Mucosa of rectum (tissue), 2 donors: ENCODE data around the gene EEA1.

ENCODE experiments used
- H3K27ac ChIP-seq, 2 donors: one replicate each; pipeline ENCODE4 v1.7.0; 2013; ENCODE audit warnings: inconsistent platforms in 2 of 2, low read depth in 2 of 2, low read length in 2 of 2
- H3K27me3 ChIP-seq, 2 donors: one replicate each; pipeline ENCODE4 v1.7.0; 2013; ENCODE audit warnings: low read length in 2 of 2; ENCODE audit not compliant: control insufficient read depth in 2 of 2, insufficient read depth in 2 of 2
- H3K36me3 ChIP-seq, 2 donors: one replicate each; pipeline ENCODE4 v1.7.0; 2013; ENCODE audit warnings: low read length in 2 of 2; ENCODE audit not compliant: control insufficient read depth in 2 of 2, insufficient read depth in 2 of 2
- H3K4me1 ChIP-seq, 2 donors: one replicate each; pipeline ENCODE4 v1.7.0; 2013; ENCODE audit warnings: low read length in 2 of 2, mild to moderate bottlenecking in 1 of 2; ENCODE audit not compliant: control insufficient read depth in 2 of 2, insufficient read depth in 2 of 2
- H3K4me3 ChIP-seq, 2 donors: one replicate each; pipeline ENCODE4 v1.7.0; 2013; ENCODE audit warnings: low read length in 2 of 2
- H3K9ac ChIP-seq, 2 donors: one replicate each; pipeline ENCODE4 v1.7.0; 2013; ENCODE audit warnings: low read length in 2 of 2, low read depth in 1 of 2, mild to moderate bottlenecking in 1 of 2
- H3K9me3 ChIP-seq, 2 donors: one replicate each; pipeline ENCODE4 v1.7.0; 2013; ENCODE audit warnings: low read length in 2 of 2; ENCODE audit not compliant: control insufficient read depth in 2 of 2
- donor health status: healthy.
- donor health status: Normal muscosa, but diverticular disease.

Gene EEA1

DNA sequence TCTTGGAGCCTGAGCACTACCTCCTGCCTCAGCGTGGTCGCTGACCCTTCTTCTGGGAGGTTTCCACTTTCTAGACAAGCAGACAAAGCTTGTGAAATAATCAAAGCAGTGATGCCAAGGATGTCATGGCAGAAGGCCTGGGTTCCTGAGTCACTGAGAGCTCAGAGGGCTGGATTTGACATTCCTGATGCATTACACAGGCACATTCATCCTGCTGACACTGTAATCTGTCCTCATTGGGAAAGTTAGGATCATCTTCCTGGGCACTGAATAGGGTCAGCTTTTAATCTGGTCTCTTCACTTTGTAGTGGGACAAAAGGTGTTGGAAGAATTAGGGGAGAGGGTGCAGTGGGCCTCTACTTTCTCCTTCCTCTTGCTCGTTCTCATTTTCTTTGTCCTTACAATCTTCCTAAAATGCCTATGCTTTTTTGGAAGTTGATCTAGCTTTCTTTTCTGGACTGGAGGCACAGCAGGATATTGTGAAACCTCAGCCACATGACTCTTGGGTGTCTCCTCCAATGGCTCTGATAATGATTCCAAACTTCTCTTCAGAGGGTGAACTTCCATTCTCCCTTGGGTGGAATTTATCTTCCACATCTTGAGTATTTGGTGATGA lies 29.6 kb downstream of the EEA1 start:
- no peaks in the 10 kb centered on the region for H3K9me3 ChIP-seq
- peak overlapping the region; percentile 49 to 59 for H3K27ac ChIP-seq
- H3K9ac ChIP-seq, result no peak overlapping the region
- H3K36me3 ChIP-seq, result no peaks in the 10 kb centered on the region
- no peak overlapping the region for H3K4me3 ChIP-seq
- H3K27me3 ChIP-seq, result no peaks in the 10 kb centered on the region
- no peaks in the 10 kb centered on the region for H3K4me1 ChIP-seq

DNA sequence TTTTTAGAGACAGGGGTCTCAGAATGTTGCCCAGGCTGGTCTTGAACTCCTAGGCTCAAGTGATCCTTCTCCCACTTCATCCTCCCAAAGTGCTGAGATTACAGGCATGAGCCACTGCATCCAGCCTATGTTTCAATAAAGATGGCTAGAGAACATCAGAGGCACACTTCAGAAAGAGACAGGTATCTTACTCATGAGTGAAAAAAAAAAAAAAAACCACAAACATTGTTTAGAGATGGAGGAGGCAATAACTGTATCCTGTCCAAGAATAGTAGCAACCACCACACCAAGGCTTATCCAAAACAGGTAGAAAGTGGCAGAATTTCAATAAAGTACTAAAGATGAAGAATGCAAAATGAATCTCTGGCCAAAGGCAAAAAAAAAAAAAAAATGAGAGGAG lies 30.3 kb downstream of the EEA1 start:
- no peaks in the 10 kb centered on the region for H3K36me3 ChIP-seq
- no peak overlapping the region for H3K9ac ChIP-seq
- no peaks in the 10 kb centered on the region for H3K27me3 ChIP-seq
- no peaks in the 10 kb centered on the region for H3K9me3 ChIP-seq
- peak overlapping the region; percentile 48 to 49 for H3K27ac ChIP-seq
- H3K4me1 ChIP-seq, result no peaks in the 10 kb centered on the region
- no peak overlapping the region for H3K4me3 ChIP-seq

DNA sequence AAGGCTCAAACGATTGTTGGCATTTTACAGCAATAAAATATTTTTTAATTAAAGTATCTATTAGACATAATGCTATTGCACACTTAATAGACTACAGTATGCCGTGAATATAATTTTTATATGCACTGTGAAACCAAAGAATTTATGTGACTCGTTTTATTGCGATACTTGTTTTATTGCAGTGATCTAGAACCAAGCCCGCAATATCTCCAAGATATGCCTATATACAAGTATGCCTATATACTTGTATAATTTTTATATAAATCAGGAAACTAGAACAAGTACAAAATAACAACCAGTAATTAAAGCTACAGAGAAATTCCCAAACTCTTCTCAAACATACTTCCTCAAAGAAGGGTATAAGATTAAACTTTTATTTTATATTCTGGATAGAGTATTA lies 31.3 kb downstream of the EEA1 start:
- Histone ChIP-seq H3K4me1 (no peaks in the 10 kb centered on the region), H3K36me3 (no peaks in the 10 kb centered on the region), H3K9me3 (no peaks in the 10 kb centered on the region), H3K27me3 (no peaks in the 10 kb centered on the region), H3K9ac (no peak overlapping the region), H3K4me3 (no peak overlapping the region), H3K27ac (no peak overlapping the region)

DNA sequence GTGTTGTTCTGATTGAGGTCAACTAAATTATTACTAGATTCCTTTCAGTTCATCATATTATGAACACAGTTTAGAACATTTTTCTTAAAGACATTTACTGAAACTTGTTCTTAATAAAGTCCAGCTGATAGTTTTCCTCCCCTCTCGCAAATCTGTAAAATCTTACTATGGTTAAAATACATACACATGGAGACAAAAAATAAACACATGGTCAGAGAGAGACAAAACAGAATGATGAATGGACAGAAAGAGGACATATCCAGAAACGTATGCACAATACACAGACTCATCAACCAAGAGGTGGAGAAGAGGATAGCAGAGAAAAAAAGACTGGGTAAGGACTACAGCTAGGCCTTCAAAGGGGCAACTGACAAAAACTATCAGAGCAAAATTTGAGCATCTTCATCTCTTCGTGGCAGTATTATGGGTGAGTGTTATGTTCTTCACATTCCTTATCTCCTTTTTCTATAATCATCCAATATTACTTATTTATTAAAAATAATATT lies 38.4 kb downstream of the EEA1 start:
- H3K9ac ChIP-seq, result no peak overlapping the region
- no peak overlapping the region for H3K27ac ChIP-seq
- no peaks in the 10 kb centered on the region for H3K27me3 ChIP-seq
- H3K9me3 ChIP-seq, result no peaks in the 10 kb centered on the region
- peaks cover 2 to 4% of the 10 kb centered on the region in 2 donors for H3K36me3 ChIP-seq
- H3K4me1 ChIP-seq, result no peaks in the 10 kb centered on the region
- H3K4me3 ChIP-seq, result no peak overlapping the region

DNA sequence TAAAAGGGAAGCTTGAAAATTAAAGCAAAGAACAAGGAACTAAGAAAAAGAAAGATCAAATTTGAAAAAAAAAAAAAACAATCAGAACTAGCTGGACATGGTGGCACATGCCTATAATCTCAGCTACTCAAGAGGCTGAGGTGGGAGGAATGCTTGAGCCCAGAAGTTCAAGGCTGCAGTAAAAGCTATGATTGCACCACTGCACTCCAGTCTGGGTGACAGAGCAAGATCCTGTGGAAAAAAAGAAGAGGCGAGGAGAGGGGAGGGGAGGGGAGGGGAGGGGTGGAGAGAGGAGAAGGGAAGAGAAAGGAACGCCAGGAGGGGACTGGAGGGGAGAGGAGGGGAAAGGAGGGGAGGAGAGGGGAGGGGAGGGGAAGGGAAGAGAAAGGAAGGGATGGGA lies 43.0 kb downstream of the EEA1 start:
- no peaks in the 10 kb centered on the region for H3K27me3 ChIP-seq
- H3K36me3 ChIP-seq, result peaks cover 6% of the 10 kb centered on the region in 2 donors
- H3K4me1 ChIP-seq, result no peaks in the 10 kb centered on the region
- no peaks in the 10 kb centered on the region for H3K9me3 ChIP-seq
- H3K9ac ChIP-seq, result no peak overlapping the region
- no peak overlapping the region for H3K27ac ChIP-seq
- H3K4me3 ChIP-seq, result no peak overlapping the region

DNA sequence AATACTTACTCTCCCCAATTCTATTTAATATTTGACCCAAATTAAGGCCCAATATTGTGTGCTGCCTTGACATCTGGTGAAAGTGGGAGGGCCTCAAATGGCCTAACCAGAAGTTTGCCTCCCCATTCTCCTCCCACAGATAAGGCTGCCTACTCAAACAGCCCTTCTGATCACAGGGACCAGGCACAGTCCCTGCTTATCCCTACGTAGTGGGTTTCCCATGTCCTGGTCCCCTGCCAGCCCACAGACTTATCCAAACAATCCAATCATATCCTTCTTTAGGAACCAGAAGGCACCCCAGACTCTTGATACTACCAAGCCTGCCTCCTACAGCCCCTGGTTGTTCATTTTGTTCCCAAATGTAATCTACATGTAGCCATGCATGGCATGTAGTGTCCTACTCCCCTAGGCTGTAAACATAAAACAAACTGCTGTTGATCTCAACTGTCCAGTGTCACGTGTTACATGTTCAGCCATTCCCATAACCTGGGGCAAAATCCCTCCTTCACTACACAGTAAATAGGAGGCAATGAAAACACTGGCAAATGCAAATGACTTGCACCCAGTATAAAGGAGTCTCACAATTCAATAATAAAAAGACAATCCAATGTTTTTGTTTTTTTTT lies 49.3 kb downstream of the EEA1 start:
- H3K27me3 ChIP-seq, result no peaks in the 10 kb centered on the region
- H3K9ac ChIP-seq, result no peak overlapping the region
- peaks cover 0 to 2% of the 10 kb centered on the region in 2 donors for H3K36me3 ChIP-seq
- H3K4me3 ChIP-seq, result no peak overlapping the region
- no peaks in the 10 kb centered on the region for H3K9me3 ChIP-seq
- H3K27ac ChIP-seq, result no peak overlapping the region
- no peaks in the 10 kb centered on the region for H3K4me1 ChIP-seq

DNA sequence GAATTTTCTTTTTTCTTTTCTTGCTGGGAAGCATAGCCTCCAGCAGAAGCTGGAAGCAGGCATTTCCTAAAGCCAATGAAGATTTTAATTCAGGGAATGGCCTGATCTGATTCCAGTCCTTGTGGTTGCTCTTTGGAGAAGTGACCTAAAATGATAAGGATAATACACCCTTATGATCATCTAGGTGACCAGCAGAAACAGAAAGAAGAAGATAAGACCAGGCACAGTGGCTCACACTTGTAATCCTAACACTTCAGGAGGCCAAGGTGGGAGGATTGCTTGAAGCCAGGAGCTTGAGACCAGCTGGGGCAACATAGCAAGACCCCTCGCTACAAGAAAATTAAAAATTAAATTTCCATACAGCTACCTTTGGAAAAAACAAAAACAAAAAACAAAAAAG lies 51.2 kb downstream of the EEA1 start:
- no peaks in the 10 kb centered on the region for H3K27me3 ChIP-seq
- no peaks in the 10 kb centered on the region for H3K4me1 ChIP-seq
- no peak overlapping the region for H3K9ac ChIP-seq
- H3K9me3 ChIP-seq, result no peaks in the 10 kb centered on the region
- no peaks in the 10 kb centered on the region for H3K36me3 ChIP-seq
- H3K27ac ChIP-seq, result no peak overlapping the region
- H3K4me3 ChIP-seq, result no peak overlapping the region

DNA sequence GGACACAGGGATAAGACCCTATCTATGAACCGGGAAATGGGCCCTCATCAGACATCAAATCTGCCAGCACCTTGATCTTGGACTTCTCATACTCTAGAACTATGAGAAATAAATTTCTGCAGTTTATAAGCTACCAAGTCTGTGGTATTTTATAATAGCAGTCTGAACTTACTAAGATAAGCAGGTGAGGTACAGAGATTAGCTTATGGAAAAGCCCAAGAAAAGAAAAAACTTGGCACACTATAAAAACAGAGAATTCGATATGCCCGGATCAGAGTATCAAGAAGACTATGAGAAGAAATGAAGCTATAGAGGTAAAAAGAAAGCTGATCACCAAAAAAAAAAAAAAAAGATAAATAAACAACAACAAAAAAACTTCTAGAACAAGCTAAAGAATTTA lies 52.6 kb downstream of the EEA1 start:
- no peaks in the 10 kb centered on the region for H3K27me3 ChIP-seq
- no peaks in the 10 kb centered on the region for H3K4me1 ChIP-seq
- H3K36me3 ChIP-seq, result no peaks in the 10 kb centered on the region
- H3K4me3 ChIP-seq, result no peak overlapping the region
- H3K27ac ChIP-seq, result no peak overlapping the region
- no peak overlapping the region for H3K9ac ChIP-seq
- no peaks in the 10 kb centered on the region for H3K9me3 ChIP-seq

DNA sequence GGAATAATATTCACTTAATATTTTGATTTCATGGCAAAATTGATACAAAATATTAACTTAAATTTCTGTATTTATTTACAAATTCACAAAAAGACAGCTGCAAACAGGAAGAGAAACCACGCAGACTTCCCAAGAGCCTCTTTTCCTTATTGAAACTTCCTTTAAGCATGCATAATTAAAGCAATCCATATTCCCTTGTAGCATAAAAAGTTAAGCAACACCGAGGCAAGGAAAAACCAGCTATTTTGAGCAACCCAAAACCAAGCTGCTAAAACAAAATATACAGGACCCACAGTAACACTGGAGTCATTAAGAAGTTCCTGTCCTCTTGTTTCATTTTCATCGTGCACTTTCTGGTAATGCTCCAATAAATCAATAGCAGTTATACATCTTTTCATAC lies 58.0 kb downstream of the EEA1 start:
- H3K4me1 ChIP-seq, result no peaks in the 10 kb centered on the region
- no peaks in the 10 kb centered on the region for H3K36me3 ChIP-seq
- H3K27ac ChIP-seq, result no peak overlapping the region
- H3K9ac ChIP-seq, result no peak overlapping the region
- H3K9me3 ChIP-seq, result no peaks in the 10 kb centered on the region
- H3K27me3 ChIP-seq, result no peaks in the 10 kb centered on the region
- no peak overlapping the region for H3K4me3 ChIP-seq

DNA sequence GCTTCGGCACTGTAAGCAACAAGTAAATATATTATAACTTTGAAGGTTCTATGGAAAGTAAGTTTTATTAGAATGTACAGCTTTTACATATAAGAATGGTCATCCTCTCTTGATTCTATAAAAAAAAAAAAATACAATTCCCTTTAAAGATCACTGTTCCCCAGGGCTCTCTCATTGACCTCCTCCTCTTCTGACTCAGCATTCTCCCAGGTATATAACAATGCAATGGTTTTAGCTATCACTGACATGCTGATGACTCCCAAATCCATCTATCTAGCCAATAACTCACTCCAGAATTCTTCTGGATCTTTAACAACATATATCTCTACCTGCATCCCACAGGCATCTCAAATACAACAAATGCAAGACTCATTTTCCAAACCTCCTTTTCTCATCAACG lies 62.7 kb downstream of the EEA1 start:
- Histone ChIP-seq H3K27me3 (no peaks in the 10 kb centered on the region), H3K27ac (no peak overlapping the region), H3K9ac (no peak overlapping the region), H3K9me3 (no peaks in the 10 kb centered on the region), H3K4me1 (no peaks in the 10 kb centered on the region), H3K4me3 (no peak overlapping the region), H3K36me3 (peaks cover 0 to 4% of the 10 kb centered on the region in 2 donors)
